Measurements from ENCODE around the gene CDK19.

DNA sequence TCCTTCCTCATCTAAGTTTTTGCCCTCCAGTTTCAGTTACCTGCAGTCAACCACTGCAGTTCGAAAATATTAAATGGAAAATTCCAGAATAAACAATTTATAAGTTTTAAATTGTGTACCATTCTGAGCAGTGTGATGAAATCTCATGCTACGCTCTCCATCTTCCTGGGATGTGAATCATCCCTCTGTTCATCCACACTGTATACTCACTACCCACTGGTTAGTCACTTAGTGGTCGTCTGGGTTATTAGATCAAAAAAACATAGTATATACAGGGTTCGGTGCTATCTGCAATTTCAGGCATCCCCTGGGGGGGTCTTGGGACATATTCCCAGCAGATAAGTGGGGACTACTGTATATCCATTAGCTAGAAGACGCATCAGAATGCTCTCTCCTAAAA is 186.9 kb downstream of the CDK19 start:
- no peak for TF ChIP-seq ZC3H10 (CRISPR knock-in tag; IDR thresholded peaks at IDR 0.05)
- TF ChIP-seq ZFP30 (CRISPR knock-in tag; IDR thresholded peaks at IDR 0.05), result no peak
